K562 (cell line): Measurements from ENCODE around the gene SNX25. TPM values are rescaled to one million over a fixed set of nuclear protein-coding genes. Genes with fewer than 3 reads are reported as not detected.

Experiments used
- ARID1B ChIP-seq: fragments of 450-650 bp; IDR thresholded peaks from 2 replicates; pipeline ENCODE4 v1.6.1; 2016; ENCODE audit warnings: antibody characterized with exemption, mild to moderate bottlenecking, inconsistent platforms
- ATF7 ChIP-seq: fragments of 450-650 bp; IDR thresholded peaks from 2 replicates; pipeline ENCODE4 v1.7.1; 2014; ENCODE audit warnings: mild to moderate bottlenecking, moderate library complexity
- CBFA2T2 ChIP-seq: fragments of 450-650 bp; conservative IDR thresholded peaks from 2 replicates; pipeline ENCODE4 v1.6.1; 2017; ENCODE audit warnings: mild to moderate bottlenecking
- CREM ChIP-seq: IDR thresholded peaks from 2 replicates; pipeline ENCODE4 v1.6.1; 2014; ENCODE audit warnings: antibody characterized with exemption, low read depth
- DIDO1 ChIP-seq: fragments of 450-650 bp; IDR thresholded peaks from 2 replicates; pipeline ENCODE4 v1.6.1; 2016; ENCODE audit warnings: low read depth, missing biosample characterization, missing genetic modification characterization
- E2F6 ChIP-seq, 2 experiments: IDR thresholded peaks; 2 replicates each; pipeline ENCODE4 v1.6.1; 2011; ENCODE audit warnings: borderline replicate concordance in 1 of 2, control low read depth in 1 of 2, low read depth in 1 of 2, low read length in 1 of 2, mild to moderate bottlenecking in 1 of 2, mixed read lengths in 1 of 2, moderate library complexity in 1 of 2; ENCODE audit not compliant: insufficient read depth in 1 of 2, insufficient read length in 1 of 2, poor library complexity in 1 of 2, severe bottlenecking in 1 of 2; ENCODE audit errors: extremely low read depth in 1 of 2
- FOSL1 ChIP-seq: fragments of 200-800 bp; sonication (Bioruptor generic); conservative IDR thresholded peaks from 2 replicates; pipeline ENCODE4 v1.6.1; 2016; ENCODE audit warnings: missing genetic modification characterization, missing compliant biosample characterization
- FOXJ2 ChIP-seq: fragments of 200-800 bp; sonication (Bioruptor generic); IDR thresholded peaks from 2 replicates; pipeline ENCODE4 v1.6.1; 2016; ENCODE audit warnings: missing genetic modification characterization, missing compliant biosample characterization
- HDAC2 ChIP-seq: fragments of 450-650 bp; IDR thresholded peaks from 2 replicates; pipeline ENCODE4 v1.6.1; 2016; ENCODE audit warnings: mild to moderate bottlenecking
- JUND ChIP-seq, 2 experiments: IDR thresholded peaks; 2 replicates in 1 of 2; 3 replicates in 1 of 2; pipeline ENCODE4 v1.6.1; 2011; ENCODE audit warnings: borderline replicate concordance in 2 of 2, low read depth in 2 of 2, low read length in 2 of 2, improper control_type of control experiment in 1 of 2, missing biosample characterization in 1 of 2, missing genetic modification characterization in 1 of 2, missing genetic modification reagents in 1 of 2
- NCOR1 ChIP-seq: fragments of 450-650 bp; IDR thresholded peaks from 2 replicates; pipeline ENCODE4 v1.6.1; 2016; ENCODE audit warnings: mild to moderate bottlenecking, moderate library complexity
- PHTF2 ChIP-seq: fragments of 250-450 bp; sonication (Bioruptor Pico); IDR thresholded peaks from 2 replicates; pipeline ENCODE4 v1.5.0; 2021; ENCODE audit warnings: mild to moderate bottlenecking
- POLR2B ChIP-seq: fragments of 450-650 bp; IDR thresholded peaks from 2 replicates; pipeline ENCODE4 v1.6.1; 2018; ENCODE audit warnings: low read depth; ENCODE audit not compliant: partially characterized antibody
- PRPF4 ChIP-seq: fragments of 200-400 bp; formaldehyde crosslinking; IDR thresholded peaks from one replicate; pipeline ENCODE4 v1.6.1; 2017; ENCODE audit warnings: low read length, low read depth, mild to moderate bottlenecking; ENCODE audit not compliant: insufficient read depth, poor library complexity, severe bottlenecking
- RAD21 ChIP-seq, 2 experiments: fragments of 250-450 bp in 1 of 2; fragments of 450-650 bp in 1 of 2; sonication (Bioruptor Pico) in 1 of 2; formaldehyde crosslinking in 1 of 2; IDR thresholded peaks in 1 of 2; conservative IDR thresholded peaks in 1 of 2; 2 replicates each; pipeline versions ENCODE4 v1.4.0 to v1.8.0; 2020 to 2022; ENCODE audit warnings: mild to moderate bottlenecking in 2 of 2, moderate library complexity in 1 of 2
- SOX6 ChIP-seq: fragments of 450-650 bp; IDR thresholded peaks from 2 replicates; pipeline ENCODE4 v1.6.1; 2014; ENCODE audit warnings: mild to moderate bottlenecking
- SRSF9 ChIP-seq: fragments of 200-400 bp; formaldehyde crosslinking; IDR thresholded peaks from 2 replicates; pipeline ENCODE4 v1.6.1; 2017; ENCODE audit warnings: low read depth, low read length, borderline replicate concordance
- STAT5A ChIP-seq: IDR thresholded peaks from 2 replicates; pipeline ENCODE4 v1.6.1; 2012; ENCODE audit warnings: low read length, inconsistent platforms, borderline replicate concordance
- ZFPM2 ChIP-seq: fragments of 250-450 bp; sonication (Bioruptor Pico); IDR thresholded peaks from 2 replicates; pipeline ENCODE4 v1.5.1; 2022; ENCODE audit warnings: mild to moderate bottlenecking
- ZNF280A ChIP-seq: fragments of 450-650 bp; IDR thresholded peaks from 2 replicates; pipeline ENCODE4 v1.6.1; 2018; ENCODE audit warnings: mild to moderate bottlenecking, low read depth; ENCODE audit not compliant: partially characterized antibody
- ZNF584 ChIP-seq: fragments of 200-800 bp; sonication (Bioruptor generic); IDR thresholded peaks from 2 replicates; pipeline ENCODE4 v1.6.1; 2016; ENCODE audit warnings: low read depth, mild to moderate bottlenecking, missing genetic modification characterization, missing compliant biosample characterization
- ZNF707 ChIP-seq: fragments of 250-450 bp; sonication (Bioruptor Pico); conservative IDR thresholded peaks from 2 replicates; pipeline ENCODE4 v1.8.0; 2022; ENCODE audit warnings: inconsistent platforms, mild to moderate bottlenecking, moderate library complexity
- ZNF764 ChIP-seq: fragments of 250-450 bp; sonication (Bioruptor Pico); IDR thresholded peaks from 2 replicates; pipeline ENCODE4 v1.4.0; 2020; ENCODE audit warnings: low read depth, mild to moderate bottlenecking, moderate library complexity
- polyA plus RNA-seq, 8 experiments: library from polyadenylated mRNA; depleted of rRNA in 4 of 8; stranded (reverse) in 5 of 8; unstranded in 3 of 8; fragments of >200 nt; fragmentation: Nextera tagmentation in 2 of 8; fragmentation: Illumina TruSeq in 1 of 8; extraction: Ambion mirVana in 2 of 8; extraction: Trizol in 1 of 8; gene quantifications; 2 replicates each; pipeline versions ENCODE4 v1.2.1 to v1.2.3, GENCODE V29; 2011 to 2014; ENCODE audit warnings: inconsistent platforms in 1 of 8, missing spikeins in 1 of 8
- total RNA-seq, 7 experiments: library from RNA; depleted of rRNA in 6 of 7; stranded (reverse); fragments of >200 nt in 6 of 7; fragmentation: Illumina TruSeq in 2 of 7; extraction: Trizol in 2 of 7; gene quantifications; 2 replicates each; pipeline versions ENCODE4 v1.2.1 to v1.2.3, GENCODE V29; 2011 to 2021; ENCODE audit warnings: low replicate concordance in 1 of 7
- TF ChIP-seq, protein P1 (sequence below): sonication (generic); formaldehyde crosslinking; IDR thresholded peaks from 2 replicates; pipeline ENCODE4 v1.8.1; 2022; ENCODE audit warnings: missing genetic modification reagents

SNX25 gene
- total and polyA plus RNA-seq, 9 of the 15 experiments (the other 6 are each of a cell fraction or from before 2014, with no cell fraction given), result 2.5 to 23.4 (median 13.3) TPM

DNA sequence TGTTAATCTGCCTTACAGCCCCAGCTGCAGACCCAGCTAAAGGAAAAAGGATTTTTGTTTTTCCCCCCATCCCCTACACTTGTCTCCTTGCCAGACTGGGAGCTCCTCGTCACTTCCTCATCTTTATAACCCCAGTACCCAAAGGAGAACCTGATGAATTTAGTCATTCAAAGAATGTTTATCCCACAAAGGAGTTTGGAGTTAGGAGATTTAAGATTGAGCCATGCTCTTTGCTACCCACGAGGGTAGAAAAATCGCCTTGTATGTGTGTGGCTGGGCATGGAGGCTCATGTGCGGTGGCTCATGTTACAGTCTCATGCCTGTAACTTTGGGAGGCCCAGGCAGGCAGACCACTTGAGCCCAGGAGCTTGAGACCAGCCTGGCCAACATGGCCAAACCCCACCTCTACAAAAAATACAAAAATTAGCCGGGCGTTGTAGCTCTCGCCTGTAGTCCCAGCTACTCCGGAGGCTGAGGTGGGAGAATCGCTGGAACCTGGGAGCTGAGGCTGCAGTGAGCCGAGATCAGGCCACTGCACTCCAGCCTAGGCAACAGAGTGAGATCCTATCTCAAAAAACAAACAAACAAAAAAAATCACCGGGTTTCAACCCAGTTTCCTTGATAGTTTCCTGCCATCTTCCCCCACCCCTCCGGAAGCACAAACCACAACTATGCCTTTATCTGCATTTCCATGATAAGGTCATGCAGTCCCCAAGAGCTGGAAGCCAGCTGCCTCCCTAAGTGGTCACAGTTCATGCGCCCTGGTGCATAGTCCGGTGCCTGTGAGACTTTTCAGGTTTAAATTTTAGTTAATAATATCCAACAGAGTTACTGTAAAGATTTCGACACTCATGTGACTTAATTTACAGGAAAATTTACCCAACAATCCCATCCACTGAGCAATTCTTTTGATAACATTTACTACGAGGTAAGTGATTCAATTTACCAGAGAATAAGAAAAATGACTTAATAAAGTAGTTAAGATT is 7.1 kb upstream of the SNX25 start (continued):
- TF ChIP-seq SRSF9 (no peak), ZNF584 (CRISPR knock-in tag) (no peak), NCOR1 (peak; percentile 56; the same call in 1 of the 2 replicates), HDAC2 (peak; percentile 74; the same call in 1 of the 2 replicates), JUND (IDR thresholded peaks at IDR 0.05; ENCODE audit: borderline replicate concordance, low read depth, low read length) (peak; percentile 50), JUND (tag; IDR thresholded peaks at IDR 0.05; ENCODE audit: borderline replicate concordance, low read depth, low read length) (peak; percentile 16; the same call in 1 of the 3 replicates), E2F6 (IDR thresholded peaks at IDR 0.05; ENCODE audit: borderline replicate concordance in 1 of 2, extremely low read depth in 1 of 2, insufficient read depth in 1 of 2, insufficient read length in 1 of 2, low read depth in 1 of 2, low read length in 1 of 2, poor library complexity in 1 of 2, severe bottlenecking in 1 of 2) (no peak), CREM (peak; percentile 69), ZNF280A (no peak), RAD21 (CRISPR knock-in tag; conservative IDR thresholded peaks at IDR 0.05 in 1 of 2, IDR thresholded peaks at IDR 0.05 in 1 of 2) (no peak), ZNF764 (CRISPR knock-in tag) (no peak), POLR2B (no peak), FOXJ2 (tag) (peak; percentile 94), SOX6 (peak; percentile 76), ZNF707 (CRISPR knock-in tag) (no peak), STAT5A (peak; percentile 10; the same call in 1 of the 2 replicates), PRPF4 (no peak), ATF7 (0 out of 2 replicates have a peak, but pooled peaks have one; percentile 47), ZFPM2 (no peak), DIDO1 (tag) (no peak), PHTF2 (CRISPR knock-in tag) (no peak), ARID1B (peak; percentile 89), CBFA2T2 (peak; percentile 71), FOSL1 (no peak; the same call in 1 of the 2 replicates)
- TF ChIP-seq, protein P1, sequence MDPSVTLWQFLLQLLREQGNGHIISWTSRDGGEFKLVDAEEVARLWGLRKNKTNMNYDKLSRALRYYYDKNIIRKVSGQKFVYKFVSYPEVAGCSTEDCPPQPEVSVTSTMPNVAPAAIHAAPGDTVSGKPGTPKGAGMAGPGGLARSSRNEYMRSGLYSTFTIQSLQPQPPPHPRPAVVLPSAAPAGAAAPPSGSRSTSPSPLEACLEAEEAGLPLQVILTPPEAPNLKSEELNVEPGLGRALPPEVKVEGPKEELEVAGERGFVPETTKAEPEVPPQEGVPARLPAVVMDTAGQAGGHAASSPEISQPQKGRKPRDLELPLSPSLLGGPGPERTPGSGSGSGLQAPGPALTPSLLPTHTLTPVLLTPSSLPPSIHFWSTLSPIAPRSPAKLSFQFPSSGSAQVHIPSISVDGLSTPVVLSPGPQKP, result no peak
